ENCODE results near the gene BICD2. TPM values are rescaled to one million over a fixed set of nuclear protein-coding genes. Genes with fewer than 3 reads are reported as not detected.

BICD2 gene
- polyA plus RNA-seq, 4 donors, result 0.67 to 9.7 (median 3.3) TPM

- H3K27ac ChIP-seq (ENCODE audit: low read depth in 1 of 3, low read length in 2 of 3), result no peak overlapping the region
- no peaks in the 10 kb centered on the region for H3K9me3 ChIP-seq (ENCODE audit: control insufficient read depth in 2 of 2, insufficient read depth in 1 of 2, low read depth in 1 of 2, low read length in 1 of 2)
- H3K36me3 ChIP-seq (ENCODE audit: control insufficient read depth in 3 of 3, insufficient read depth in 2 of 3, low read depth in 1 of 3, low read length in 3 of 3), result peaks cover 0 to 76% (median 3%) of the 10 kb centered on the region in 3 donors
- no peak overlapping the region for H3K4me3 ChIP-seq (ENCODE audit: low read depth in 1 of 3, low read length in 3 of 3)
- no peak for FAIRE-seq
- WGBS, 3 donors, result 91 to 99% (median 95%) methylated on average over 15 of the region's 15 CpGs
- H3K4me1 ChIP-seq (ENCODE audit: control insufficient read depth in 3 of 3, insufficient read depth in 2 of 3, low read depth in 1 of 3, low read length in 2 of 3), result no peaks in the 10 kb centered on the region
- no peaks in the 10 kb centered on the region for H3K27me3 ChIP-seq (ENCODE audit: control insufficient read depth in 3 of 3, insufficient read depth in 3 of 3, low read length in 3 of 3)
- DNase-seq, result no peak
Observed at GRCh38 chr9:92713528-92713927, 51.1 kb downstream of the BICD2 start.

- Histone ChIP-seq H3K27me3 (ENCODE audit: control insufficient read depth in 3 of 3, insufficient read depth in 3 of 3, low read length in 3 of 3) (no peaks in the 10 kb centered on the region), H3K4me1 (ENCODE audit: control insufficient read depth in 3 of 3, insufficient read depth in 2 of 3, low read depth in 1 of 3, low read length in 2 of 3) (no peaks in the 10 kb centered on the region), H3K36me3 (ENCODE audit: control insufficient read depth in 3 of 3, insufficient read depth in 2 of 3, low read depth in 1 of 3, low read length in 3 of 3) (peaks cover 0 to 68% (median 3%) of the 10 kb centered on the region in 3 donors), H3K4me3 (ENCODE audit: low read depth in 1 of 3, low read length in 3 of 3) (no peak overlapping the region), H3K27ac (ENCODE audit: low read depth in 1 of 3, low read length in 2 of 3) (no peak overlapping the region), H3K9me3 (ENCODE audit: control insufficient read depth in 2 of 2, insufficient read depth in 1 of 2, low read depth in 1 of 2, low read length in 1 of 2) (no peaks in the 10 kb centered on the region)
- 94 to 98% (median 97%) methylated on average over 15 of the region's 15 CpGs for WGBS, 3 donors
- FAIRE-seq (no peak), DNase-seq (no peak)
Observed at GRCh38 chr9:92712767-92713166, 51.9 kb downstream of the BICD2 start.

- peak overlapping the region in 2 of 3 donors; percentile 32 to 84 for H3K27ac ChIP-seq (ENCODE audit: low read depth in 1 of 3, low read length in 2 of 3)
- DNase-seq (no peak), FAIRE-seq (no peak)
- H3K27me3 ChIP-seq (ENCODE audit: control insufficient read depth in 3 of 3, insufficient read depth in 3 of 3, low read length in 3 of 3), result no peaks in the 10 kb centered on the region
- peaks cover 0 to 59% (median 3%) of the 10 kb centered on the region in 3 donors for H3K36me3 ChIP-seq (ENCODE audit: control insufficient read depth in 3 of 3, insufficient read depth in 2 of 3, low read depth in 1 of 3, low read length in 3 of 3)
- no peaks in the 10 kb centered on the region for H3K9me3 ChIP-seq (ENCODE audit: control insufficient read depth in 2 of 2, insufficient read depth in 1 of 2, low read depth in 1 of 2, low read length in 1 of 2)
- 59 to 89% (median 79%) methylated on average over 6 of the region's 6 CpGs for WGBS, 3 donors
- H3K4me3 ChIP-seq (ENCODE audit: low read depth in 1 of 3, low read length in 3 of 3), result no peak overlapping the region
- H3K4me1 ChIP-seq (ENCODE audit: control insufficient read depth in 3 of 3, insufficient read depth in 2 of 3, low read depth in 1 of 3, low read length in 2 of 3), result no peaks in the 10 kb centered on the region
Observed at GRCh38 chr9:92711844-92712243, 52.8 kb downstream of the BICD2 start.

GRCh38 chr9:92711146-92711545, 53.5 kb downstream of the BICD2 start:
- no peaks in the 10 kb centered on the region for H3K9me3 ChIP-seq (ENCODE audit: control insufficient read depth in 2 of 2, insufficient read depth in 1 of 2, low read depth in 1 of 2, low read length in 1 of 2)
- H3K36me3 ChIP-seq (ENCODE audit: control insufficient read depth in 3 of 3, insufficient read depth in 2 of 3, low read depth in 1 of 3, low read length in 3 of 3), result peaks cover 0 to 56% (median 3%) of the 10 kb centered on the region in 3 donors
- H3K27me3 ChIP-seq (ENCODE audit: control insufficient read depth in 3 of 3, insufficient read depth in 3 of 3, low read length in 3 of 3), result no peaks in the 10 kb centered on the region
- no peaks in the 10 kb centered on the region for H3K4me1 ChIP-seq (ENCODE audit: control insufficient read depth in 3 of 3, insufficient read depth in 2 of 3, low read depth in 1 of 3, low read length in 2 of 3)
- no peak overlapping the region for H3K4me3 ChIP-seq (ENCODE audit: low read depth in 1 of 3, low read length in 3 of 3)
- no peak for FAIRE-seq
- peak overlapping the region in 1 of 3 donors; percentile 47 for H3K27ac ChIP-seq (ENCODE audit: low read depth in 1 of 3, low read length in 2 of 3)
- no peak for DNase-seq
- WGBS, 3 donors, result 35 to 79% (median 47%) methylated on average over 2 of the region's 2 CpGs

GRCh38 chr9:92710368-92710767, 54.3 kb downstream of the BICD2 start:
- Histone ChIP-seq H3K4me1 (ENCODE audit: control insufficient read depth in 3 of 3, insufficient read depth in 2 of 3, low read depth in 1 of 3, low read length in 2 of 3) (no peaks in the 10 kb centered on the region), H3K27me3 (ENCODE audit: control insufficient read depth in 3 of 3, insufficient read depth in 3 of 3, low read length in 3 of 3) (no peaks in the 10 kb centered on the region), H3K36me3 (ENCODE audit: control insufficient read depth in 3 of 3, insufficient read depth in 2 of 3, low read depth in 1 of 3, low read length in 3 of 3) (peaks cover 0 to 48% (median 3%) of the 10 kb centered on the region in 3 donors), H3K4me3 (ENCODE audit: low read depth in 1 of 3, low read length in 3 of 3) (no peak overlapping the region), H3K9me3 (ENCODE audit: control insufficient read depth in 2 of 2, insufficient read depth in 1 of 2, low read depth in 1 of 2, low read length in 1 of 2) (no peaks in the 10 kb centered on the region), H3K27ac (ENCODE audit: low read depth in 1 of 3, low read length in 2 of 3) (peak overlapping the region in 1 of 3 donors; percentile 47)
- 88 to 92% (median 91%) methylated on average over 3 of the region's 3 CpGs for WGBS, 3 donors
- DNase-seq (no peak), FAIRE-seq (no peak)

- DNase-seq (no peak), FAIRE-seq (no peak)
- 96 to 99% (median 98%) methylated on average over 3 of the region's 3 CpGs for WGBS, 3 donors
Observed at GRCh38 chr9:92709954-92710353, 54.7 kb downstream of the BICD2 start.

GRCh38 chr9:92709240-92709639, 55.4 kb downstream of the BICD2 start:
- Histone ChIP-seq H3K4me1 (ENCODE audit: control insufficient read depth in 3 of 3, insufficient read depth in 2 of 3, low read depth in 1 of 3, low read length in 2 of 3) (no peaks in the 10 kb centered on the region), H3K27ac (ENCODE audit: low read depth in 1 of 3, low read length in 2 of 3) (no peak overlapping the region), H3K9me3 (ENCODE audit: control insufficient read depth in 2 of 2, insufficient read depth in 1 of 2, low read depth in 1 of 2, low read length in 1 of 2) (no peaks in the 10 kb centered on the region), H3K36me3 (ENCODE audit: control insufficient read depth in 3 of 3, insufficient read depth in 2 of 3, low read depth in 1 of 3, low read length in 3 of 3) (peaks cover 0 to 37% (median 3%) of the 10 kb centered on the region in 3 donors), H3K4me3 (ENCODE audit: low read depth in 1 of 3, low read length in 3 of 3) (no peak overlapping the region), H3K27me3 (ENCODE audit: control insufficient read depth in 3 of 3, insufficient read depth in 3 of 3, low read length in 3 of 3) (no peaks in the 10 kb centered on the region)
- FAIRE-seq (no peak), DNase-seq (no peak)

More at GRCh38 chr9:92709954-92710353, 54.7 kb downstream of the BICD2 start:
- Histone ChIP-seq H3K4me1 (ENCODE audit: control insufficient read depth in 3 of 3, insufficient read depth in 2 of 3, low read depth in 1 of 3, low read length in 2 of 3) (no peaks in the 10 kb centered on the region), H3K9me3 (ENCODE audit: control insufficient read depth in 2 of 2, insufficient read depth in 1 of 2, low read depth in 1 of 2, low read length in 1 of 2) (no peaks in the 10 kb centered on the region), H3K4me3 (ENCODE audit: low read depth in 1 of 3, low read length in 3 of 3) (no peak overlapping the region), H3K27ac (ENCODE audit: low read depth in 1 of 3, low read length in 2 of 3) (no peak overlapping the region), H3K36me3 (ENCODE audit: control insufficient read depth in 3 of 3, insufficient read depth in 2 of 3, low read depth in 1 of 3, low read length in 3 of 3) (peaks cover 0 to 44% (median 3%) of the 10 kb centered on the region in 3 donors), H3K27me3 (ENCODE audit: control insufficient read depth in 3 of 3, insufficient read depth in 3 of 3, low read length in 3 of 3) (no peaks in the 10 kb centered on the region)

- no peak overlapping the region for H3K27ac ChIP-seq (ENCODE audit: low read depth in 1 of 3, low read length in 2 of 3)
- FAIRE-seq (no peak), DNase-seq (no peak)
Observed at GRCh38 chr9:92707530-92707929, 57.1 kb downstream of the BICD2 start.

GRCh38 chr9:92706218-92706940, 58.3 kb downstream of the BICD2 start:
- peaks cover 0 to 16% (median 0%) of the 10 kb centered on the region in 3 donors for H3K36me3 ChIP-seq (ENCODE audit: control insufficient read depth in 3 of 3, insufficient read depth in 2 of 3, low read depth in 1 of 3, low read length in 3 of 3)
- no peak overlapping the region for H3K4me3 ChIP-seq (ENCODE audit: low read depth in 1 of 3, low read length in 3 of 3)
- no peak for FAIRE-seq
- 59 to 64% (median 60%) methylated on average over 3 of the region's 3 CpGs for WGBS, 3 donors
- DNase-seq, result peak in 1 of 2 donors; percentile 34
- no peaks in the 10 kb centered on the region for H3K9me3 ChIP-seq (ENCODE audit: control insufficient read depth in 2 of 2, insufficient read depth in 1 of 2, low read depth in 1 of 2, low read length in 1 of 2)
- H3K27ac ChIP-seq (ENCODE audit: low read depth in 1 of 3, low read length in 2 of 3), result no peak overlapping the region
- no peaks in the 10 kb centered on the region for H3K27me3 ChIP-seq (ENCODE audit: control insufficient read depth in 3 of 3, insufficient read depth in 3 of 3, low read length in 3 of 3)
- no peaks in the 10 kb centered on the region for H3K4me1 ChIP-seq (ENCODE audit: control insufficient read depth in 3 of 3, insufficient read depth in 2 of 3, low read depth in 1 of 3, low read length in 2 of 3)

More at GRCh38 chr9:92707530-92707929, 57.1 kb downstream of the BICD2 start:
- Histone ChIP-seq H3K4me3 (ENCODE audit: low read depth in 1 of 3, low read length in 3 of 3) (no peak overlapping the region), H3K36me3 (ENCODE audit: control insufficient read depth in 3 of 3, insufficient read depth in 2 of 3, low read depth in 1 of 3, low read length in 3 of 3) (peaks cover 0 to 21% (median 0%) of the 10 kb centered on the region in 3 donors), H3K4me1 (ENCODE audit: control insufficient read depth in 3 of 3, insufficient read depth in 2 of 3, low read depth in 1 of 3, low read length in 2 of 3) (no peaks in the 10 kb centered on the region), H3K9me3 (ENCODE audit: control insufficient read depth in 2 of 2, insufficient read depth in 1 of 2, low read depth in 1 of 2, low read length in 1 of 2) (no peaks in the 10 kb centered on the region), H3K27me3 (ENCODE audit: control insufficient read depth in 3 of 3, insufficient read depth in 3 of 3, low read length in 3 of 3) (no peaks in the 10 kb centered on the region)
